Measurements from ENCODE around the gene CLIC3.

Gene CLIC3

GRCh38 chr9:136969150-136969549, 27.2 kb downstream of the CLIC3 start:
- Histone ChIP-seq H3K27ac (ENCODE audit: low read depth, low read length) (no peak overlapping the region), H3K9me2 (replicated peaks; ENCODE audit: insufficient read depth, low read length) (no peaks in the 10 kb centered on the region), H3K27me3 (ENCODE audit: low read length) (no peaks in the 10 kb centered on the region), H3K36me3 (ENCODE audit: low read length) (no peaks in the 10 kb centered on the region), H4K20me1 (ENCODE audit: low read depth, low read length) (no peaks in the 10 kb centered on the region), H3F3A (ENCODE audit: insufficient read depth) (no peaks in the 10 kb centered on the region), H3K4me2 (ENCODE audit: low read depth, low read length, poor library complexity, severe bottlenecking) (no peak overlapping the region), H3K4me3 (ENCODE audit: insufficient read depth, low read length, poor library complexity, severe bottlenecking) (no peak overlapping the region), H3K9me3 (ENCODE audit: insufficient read depth, low read length) (no peaks in the 10 kb centered on the region), H3K9ac (ENCODE audit: low read length) (no peak overlapping the region), H2AFZ (ENCODE audit: low read depth, low read length, severe bottlenecking) (no peak overlapping the region), H3K79me2 (ENCODE audit: insufficient read depth, low read length) (no peaks in the 10 kb centered on the region)
- TF ChIP-seq EZH2phosphoT487 (conservative IDR thresholded peaks at IDR 0.05; ENCODE audit: low read length): no peak
- no peak for TF ChIP-seq CTCF (IDR thresholded peaks at IDR 0.05; ENCODE audit: insufficient read depth, low read length, poor library complexity, severe bottlenecking)

GRCh38 chr9:136968333-136969127, 27.8 kb downstream of the CLIC3 start:
- H3K79me2 ChIP-seq (ENCODE audit: insufficient read depth, low read length): no peaks in the 10 kb centered on the region
- no peak overlapping the region for H2AFZ ChIP-seq (ENCODE audit: low read depth, low read length, severe bottlenecking)
- no peaks in the 10 kb centered on the region for H4K20me1 ChIP-seq (ENCODE audit: low read depth, low read length)
- no peak for TF ChIP-seq CTCF (IDR thresholded peaks at IDR 0.05; ENCODE audit: insufficient read depth, low read length, poor library complexity, severe bottlenecking)
- TF ChIP-seq EZH2phosphoT487 (conservative IDR thresholded peaks at IDR 0.05; ENCODE audit: low read length): no peak
- H3K4me3 ChIP-seq (ENCODE audit: insufficient read depth, low read length, poor library complexity, severe bottlenecking): no peak overlapping the region
- no peak overlapping the region for H3K27ac ChIP-seq (ENCODE audit: low read depth, low read length)
- no peaks in the 10 kb centered on the region for H3K9me2 ChIP-seq (replicated peaks; ENCODE audit: insufficient read depth, low read length)
- no peak overlapping the region for H3K4me2 ChIP-seq (ENCODE audit: low read depth, low read length, poor library complexity, severe bottlenecking)
- no peak overlapping the region for H3K9ac ChIP-seq (ENCODE audit: low read length)
- no peaks in the 10 kb centered on the region for H3K9me3 ChIP-seq (ENCODE audit: insufficient read depth, low read length)
- no peaks in the 10 kb centered on the region for H3F3A ChIP-seq (ENCODE audit: insufficient read depth)
- H3K27me3 ChIP-seq (ENCODE audit: low read length): no peaks in the 10 kb centered on the region
- H3K36me3 ChIP-seq (ENCODE audit: low read length): no peaks in the 10 kb centered on the region

GRCh38 chr9:136965771-136966484, 30.4 kb downstream of the CLIC3 start:
- H3K4me3 ChIP-seq (ENCODE audit: insufficient read depth, low read length, poor library complexity, severe bottlenecking): no peak overlapping the region
- no peaks in the 10 kb centered on the region for H3K36me3 ChIP-seq (ENCODE audit: low read length)
- H3K27me3 ChIP-seq (ENCODE audit: low read length): no peaks in the 10 kb centered on the region
- H3K9ac ChIP-seq (ENCODE audit: low read length): no peak overlapping the region; the same call in 1 of the 2 replicates
- H3F3A ChIP-seq (ENCODE audit: insufficient read depth): no peaks in the 10 kb centered on the region
- no peaks in the 10 kb centered on the region for H4K20me1 ChIP-seq (ENCODE audit: low read depth, low read length)
- peak overlapping the region; percentile 37 for H3K4me2 ChIP-seq (ENCODE audit: low read depth, low read length, poor library complexity, severe bottlenecking)
- TF ChIP-seq CTCF (IDR thresholded peaks at IDR 0.05; ENCODE audit: insufficient read depth, low read length, poor library complexity, severe bottlenecking) (no peak), EZH2phosphoT487 (conservative IDR thresholded peaks at IDR 0.05; ENCODE audit: low read length) (0 out of 2 replicates have a peak, but pooled peaks have one; percentile 69)
- peak overlapping the region; percentile 54 for H2AFZ ChIP-seq (ENCODE audit: low read depth, low read length, severe bottlenecking)
- H3K79me2 ChIP-seq (ENCODE audit: insufficient read depth, low read length): no peaks in the 10 kb centered on the region
- H3K9me3 ChIP-seq (ENCODE audit: insufficient read depth, low read length): no peaks in the 10 kb centered on the region
- H3K9me2 ChIP-seq (replicated peaks; ENCODE audit: insufficient read depth, low read length): no peaks in the 10 kb centered on the region
- H3K27ac ChIP-seq (ENCODE audit: low read depth, low read length): no peak overlapping the region

All from SU-DHL-6 (cell line).